Astrocyte (in vitro differentiated cells and primary cell): Measurements from ENCODE around the gene SLC39A9. TPM values are rescaled to one million over a fixed set of nuclear protein-coding genes. Genes with fewer than 3 reads are reported as not detected.
A peak's percentile ranks its signal among the peaks of the same experiment; 100 is the strongest.

Experiments used
- DNase-seq: peaks from one replicate; pipeline ENCODE4 v3.0.0-alpha.2; 2010; ENCODE audit warnings: low read depth
- FAIRE-seq: peaks from 2 replicates; lab custom pipeline; 2011; peaks lifted over from hg19 to GRCh38; lab: Jason Lieb, UNC
- H2AFZ ChIP-seq: 2 replicates; pipeline ENCODE4 v1.6.0; 2012; ENCODE audit warnings: low read depth, low read length, inconsistent platforms
- H3K27ac ChIP-seq: 2 replicates; pipeline ENCODE4 v1.5.1; 2011; ENCODE audit warnings: low read depth, low read length, inconsistent platforms
- H3K27me3 ChIP-seq: 2 replicates; pipeline ENCODE4 v1.6.0; 2011; ENCODE audit warnings: low read length, inconsistent platforms; ENCODE audit not compliant: insufficient read depth
- H3K36me3 ChIP-seq: 2 replicates; pipeline ENCODE4 v1.5.1; 2011; ENCODE audit warnings: low read length, inconsistent platforms; ENCODE audit not compliant: insufficient read depth
- H3K4me1 ChIP-seq: 2 replicates; pipeline ENCODE4 v1.5.1; 2011; ENCODE audit warnings: low read length, inconsistent platforms; ENCODE audit not compliant: insufficient read depth
- H3K4me2 ChIP-seq: 2 replicates; pipeline ENCODE4 v1.6.0; 2012; ENCODE audit warnings: low read length, inconsistent platforms
- H3K4me3 ChIP-seq: 2 replicates; pipeline ENCODE4 v1.5.1; 2011; ENCODE audit warnings: low read depth, mild to moderate bottlenecking, low read length, inconsistent platforms; ENCODE audit not compliant: insufficient read depth
- H3K79me2 ChIP-seq: 2 replicates; pipeline ENCODE4 v1.6.0; 2012; ENCODE audit warnings: mild to moderate bottlenecking, low read length, inconsistent platforms; ENCODE audit not compliant: insufficient read depth
- H3K9ac ChIP-seq: 2 replicates; pipeline ENCODE4 v1.6.0; 2012; ENCODE audit warnings: mild to moderate bottlenecking, low read length, inconsistent platforms
- H3K9me3 ChIP-seq: 2 replicates; pipeline ENCODE4 v1.5.1; 2012; ENCODE audit warnings: low read depth, mild to moderate bottlenecking, low read length, inconsistent platforms; ENCODE audit not compliant: insufficient read depth
- H4K20me1 ChIP-seq: 2 replicates; pipeline ENCODE4 v1.6.0; 2012; ENCODE audit warnings: low read length, inconsistent platforms; ENCODE audit not compliant: insufficient read depth
- H3K27ac Mint-ChIP-seq: one replicate; pipeline ENCODE4 v1.8.0; 2021; ENCODE audit warnings: mild to moderate bottlenecking, mixed read lengths; ENCODE audit not compliant: unreplicated experiment
- H3K27me3 Mint-ChIP-seq: one replicate; pipeline ENCODE4 v1.8.0; 2021; ENCODE audit warnings: low read depth, mixed read lengths; ENCODE audit not compliant: unreplicated experiment
- H3K36me3 Mint-ChIP-seq: one replicate; pipeline ENCODE4 v1.8.0; 2021; ENCODE audit warnings: low read depth, mixed read lengths; ENCODE audit not compliant: unreplicated experiment
- H3K4me1 Mint-ChIP-seq: one replicate; pipeline ENCODE4 v1.8.0; 2021; ENCODE audit warnings: low read depth, mixed read lengths; ENCODE audit not compliant: unreplicated experiment
- H3K4me3 Mint-ChIP-seq: one replicate; pipeline ENCODE4 v1.8.0; 2021; ENCODE audit warnings: mild to moderate bottlenecking, moderate library complexity, mixed read lengths; ENCODE audit not compliant: unreplicated experiment
- H3K9me3 Mint-ChIP-seq: one replicate; pipeline ENCODE4 v1.8.0; 2021; ENCODE audit warnings: mild to moderate bottlenecking, mixed read lengths; ENCODE audit not compliant: unreplicated experiment
- CTCF ChIP-seq: IDR thresholded peaks from 2 replicates; pipeline ENCODE4 v1.5.1; 2011; ENCODE audit warnings: low read depth, mild to moderate bottlenecking, inconsistent platforms, low read length, moderate library complexity; ENCODE audit not compliant: insufficient read depth
- EZH2 ChIP-seq: IDR thresholded peaks from 2 replicates; pipeline ENCODE4 v1.6.1; 2012; ENCODE audit warnings: mild to moderate bottlenecking, low read length, inconsistent platforms; ENCODE audit not compliant: insufficient read depth
- total RNA-seq: library from RNA; stranded (reverse); gene quantifications from 2 replicates; pipeline ENCODE4 v1.2.1, GENCODE V29; 2021

Gene SLC39A9
- total RNA-seq, 1 donor from 2014 or later: 69.5 TPM

- H3K27me3 Mint-ChIP-seq: peaks cover 18% of the 10 kb centered on the region
Observed at GRCh38 chr14:69357544-69358200, 40.8 kb upstream of the SLC39A9 start.

GRCh38 chr14:69358233-69358963 lies 40.1 kb upstream of the SLC39A9 start:
- no peaks in the 10 kb centered on the region for H3K9me3 ChIP-seq
- DNase-seq: peak; percentile 15
- no peak overlapping the region for H2AFZ ChIP-seq
- no peak overlapping the region for H3K4me2 ChIP-seq
- no peaks in the 10 kb centered on the region for H3K36me3 ChIP-seq
- no peaks in the 10 kb centered on the region for H3K79me2 ChIP-seq
- Mint-ChIP-seq H3K27me3 (peaks cover 20% of the 10 kb centered on the region), H3K36me3 (peaks cover 2% of the 10 kb centered on the region), H3K4me1 (peaks cover 11% of the 10 kb centered on the region), H3K9me3 (no peaks in the 10 kb centered on the region), H3K4me3 (no peak overlapping the region), H3K27ac (no peak overlapping the region)
- H3K4me1 ChIP-seq: peaks cover 7% of the 10 kb centered on the region
- H4K20me1 ChIP-seq: no peaks in the 10 kb centered on the region
- H3K27ac ChIP-seq: no peak overlapping the region
- FAIRE-seq: no peak
- TF ChIP-seq CTCF (no peak), EZH2 (no peak)
- H3K27me3 ChIP-seq: no peaks in the 10 kb centered on the region
- H3K4me3 ChIP-seq: no peak overlapping the region
- no peak overlapping the region for H3K9ac ChIP-seq

More at GRCh38 chr14:69357544-69358200, 40.8 kb upstream of the SLC39A9 start:
- Histone ChIP-seq H3K27ac (no peak overlapping the region), H3K27me3 (no peaks in the 10 kb centered on the region), H3K9me3 (no peaks in the 10 kb centered on the region), H4K20me1 (no peaks in the 10 kb centered on the region), H2AFZ (no peak overlapping the region), H3K9ac (no peak overlapping the region), H3K4me1 (peaks cover 7% of the 10 kb centered on the region), H3K4me3 (no peak overlapping the region), H3K4me2 (no peak overlapping the region), H3K79me2 (no peaks in the 10 kb centered on the region), H3K36me3 (no peaks in the 10 kb centered on the region)
- H3K27ac Mint-ChIP-seq: no peak overlapping the region
- no peak for FAIRE-seq
- DNase-seq: no peak
- H3K4me1 Mint-ChIP-seq: peaks cover 11% of the 10 kb centered on the region
- peaks cover 2% of the 10 kb centered on the region for H3K36me3 Mint-ChIP-seq
- H3K4me3 Mint-ChIP-seq: no peak overlapping the region
- H3K9me3 Mint-ChIP-seq: no peaks in the 10 kb centered on the region
- no peak for TF ChIP-seq EZH2
- no peak for TF ChIP-seq CTCF
